Neuronal stem cell (in vitro differentiated cells): ENCODE data around the gene CERS4.

Experiments
- DNase-seq: peaks from one replicate; pipeline ENCODE4 v3.0.0-alpha.2; 2013; ENCODE audit warnings: low spot score
- H2AFZ ChIP-seq: one replicate; pipeline ENCODE4 v1.6.1; 2013; ENCODE audit warnings: mild to moderate bottlenecking, low read length, inconsistent platforms
- H2AK5ac ChIP-seq: 2 replicates; pipeline ENCODE4 v1.6.1; 2013; ENCODE audit warnings: low read depth, mild to moderate bottlenecking, inconsistent platforms, low read length, moderate library complexity, mixed read lengths
- H2BK120ac ChIP-seq: 2 replicates; pipeline ENCODE4 v1.6.1; 2013; ENCODE audit warnings: low read depth, mild to moderate bottlenecking, inconsistent platforms, low read length, moderate library complexity, mixed read lengths
- H2BK12ac ChIP-seq: one replicate; pipeline ENCODE4 v1.6.1; 2013; ENCODE audit warnings: low read length, inconsistent platforms
- H2BK15ac ChIP-seq: 2 replicates; pipeline ENCODE4 v1.6.1; 2013; ENCODE audit warnings: mild to moderate bottlenecking, low read length, inconsistent platforms, mixed read lengths
- H2BK5ac ChIP-seq: one replicate; pipeline ENCODE4 v1.6.1; 2013; ENCODE audit warnings: inconsistent platforms, mild to moderate bottlenecking, low read length, moderate library complexity
- H3K14ac ChIP-seq: one replicate; pipeline ENCODE4 v1.6.1; 2013; ENCODE audit warnings: low read length, inconsistent platforms
- H3K18ac ChIP-seq: 2 replicates; pipeline ENCODE4 v1.6.1; 2013; ENCODE audit warnings: low read length, inconsistent platforms
- H3K23ac ChIP-seq: 2 replicates; pipeline ENCODE4 v1.6.1; 2013; ENCODE audit warnings: low read depth, mild to moderate bottlenecking, mixed read lengths, low read length, inconsistent platforms; ENCODE audit not compliant: poor library complexity
- H3K27ac ChIP-seq: replicated peaks from 3 replicates; pipeline ENCODE4 v1.5.1; 2013; ENCODE audit warnings: low read length, inconsistent platforms
- H3K27me3 ChIP-seq, 3 experiments: 2 replicates each; pipeline ENCODE4 v1.6.1; 2013; ENCODE audit warnings: low read length in 3 of 3, mild to moderate bottlenecking in 2 of 3, inconsistent platforms in 1 of 3, low read depth in 1 of 3, mixed read lengths in 1 of 3, moderate library complexity in 1 of 3; ENCODE audit not compliant: control insufficient read depth in 3 of 3, insufficient read depth in 3 of 3
- H3K36me3 ChIP-seq, 2 donors: replicated peaks in 1 of 2; 2 replicates each; pipeline ENCODE4 v1.6.1; 2013; ENCODE audit warnings: low read length in 2 of 2; ENCODE audit not compliant: control insufficient read depth in 2 of 2, insufficient read depth in 2 of 2
- H3K4ac ChIP-seq: 2 replicates; pipeline ENCODE4 v1.6.1; 2013; ENCODE audit warnings: inconsistent platforms, mild to moderate bottlenecking, low read length, moderate library complexity
- H3K4me1 ChIP-seq, 2 donors: 1 replicate in 1 of 2; 2 replicates in 1 of 2; pipeline ENCODE4 v1.6.1; 2013; ENCODE audit warnings: low read length in 2 of 2, low read depth in 1 of 2; ENCODE audit not compliant: control insufficient read depth in 2 of 2, insufficient read depth in 1 of 2
- H3K4me2 ChIP-seq: one replicate; pipeline ENCODE4 v1.6.1; 2013; ENCODE audit warnings: mild to moderate bottlenecking, low read length, inconsistent platforms; ENCODE audit not compliant: insufficient read depth, poor library complexity, severe bottlenecking
- H3K4me3 ChIP-seq, 2 donors: 2 replicates each; pipeline ENCODE4 v1.5.1; 2013; ENCODE audit warnings: low read length in 2 of 2, mild to moderate bottlenecking in 2 of 2, inconsistent platforms in 1 of 2, moderate library complexity in 1 of 2
- H3K79me1 ChIP-seq: one replicate; pipeline ENCODE4 v1.6.1; 2013; ENCODE audit warnings: low read depth, mild to moderate bottlenecking, inconsistent platforms, low read length, moderate library complexity
- H3K9ac ChIP-seq: one replicate; pipeline ENCODE4 v1.6.1; 2013; ENCODE audit warnings: mild to moderate bottlenecking, low read depth, low read length, inconsistent platforms; ENCODE audit not compliant: poor library complexity
- H3K9me3 ChIP-seq, 2 donors: replicated peaks in 1 of 2; 2 replicates each; pipeline versions ENCODE3 to v1.6.1; 2013; ENCODE audit warnings: low read length in 2 of 2, mild to moderate bottlenecking in 2 of 2, inconsistent platforms in 1 of 2, low read depth in 1 of 2, mixed read lengths in 1 of 2, moderate library complexity in 1 of 2; ENCODE audit not compliant: control insufficient read depth in 2 of 2, insufficient read depth in 1 of 2
- H4K8ac ChIP-seq: one replicate; pipeline ENCODE4 v1.6.1; 2013; ENCODE audit warnings: low read depth, mild to moderate bottlenecking, inconsistent platforms, low read length, moderate library complexity
- H4K91ac ChIP-seq: one replicate; pipeline ENCODE4 v1.6.1; 2013; ENCODE audit warnings: low read length, low read depth, mild to moderate bottlenecking, inconsistent platforms; ENCODE audit not compliant: poor library complexity
- WGBS, 2 donors: extraction: QIAGEN DNeasy Blood & Tissue Kit; methylation state at CpG; one replicate each; pipeline ENCODE4 v1.1.7; 2013; ENCODE audit warnings: missing lambda C conversion rate in 2 of 2, mixed read lengths in 1 of 2; ENCODE audit not compliant: insufficient read length in 2 of 2, insufficient replicate concordance in 1 of 2; ENCODE audit errors: extremely low coverage in 2 of 2; 5-methylcytosine and 5-hydroxymethylcytosine counted together

CERS4 gene

DNA sequence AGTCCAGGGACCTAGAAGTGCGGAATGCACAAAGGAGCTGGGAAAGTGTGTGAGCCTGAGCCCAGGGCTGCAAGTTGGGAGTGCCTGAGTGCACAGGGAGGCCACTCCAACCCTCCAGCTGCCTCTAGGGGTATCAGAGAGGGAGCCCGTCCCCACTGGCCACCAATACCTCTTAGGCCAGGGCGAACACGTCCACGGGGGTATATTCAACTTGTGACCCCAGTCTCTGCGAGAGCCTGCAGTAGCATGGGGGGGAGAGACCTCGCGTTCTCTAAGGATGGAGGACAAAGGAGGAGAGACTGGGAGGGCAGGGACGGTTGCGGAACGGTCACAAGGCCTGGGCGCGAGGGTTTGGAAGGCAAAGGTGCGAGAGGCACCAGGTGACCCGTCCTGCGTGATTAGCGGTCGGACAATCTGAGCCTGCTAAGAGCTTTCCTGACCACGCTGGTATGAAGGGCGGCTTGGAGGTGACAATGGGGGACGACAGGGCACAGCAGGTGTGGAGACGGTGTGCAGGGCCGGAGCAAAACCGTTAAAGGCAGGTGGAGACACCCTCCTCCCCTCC, 98.3 kb downstream of the CERS4 start:
- DNase-seq, result no peak
- H2BK12ac ChIP-seq, result peak overlapping the region; percentile 47
- no CpG with 5 or more reads among the region's 24 CpGs for WGBS, 2 donors

DNA sequence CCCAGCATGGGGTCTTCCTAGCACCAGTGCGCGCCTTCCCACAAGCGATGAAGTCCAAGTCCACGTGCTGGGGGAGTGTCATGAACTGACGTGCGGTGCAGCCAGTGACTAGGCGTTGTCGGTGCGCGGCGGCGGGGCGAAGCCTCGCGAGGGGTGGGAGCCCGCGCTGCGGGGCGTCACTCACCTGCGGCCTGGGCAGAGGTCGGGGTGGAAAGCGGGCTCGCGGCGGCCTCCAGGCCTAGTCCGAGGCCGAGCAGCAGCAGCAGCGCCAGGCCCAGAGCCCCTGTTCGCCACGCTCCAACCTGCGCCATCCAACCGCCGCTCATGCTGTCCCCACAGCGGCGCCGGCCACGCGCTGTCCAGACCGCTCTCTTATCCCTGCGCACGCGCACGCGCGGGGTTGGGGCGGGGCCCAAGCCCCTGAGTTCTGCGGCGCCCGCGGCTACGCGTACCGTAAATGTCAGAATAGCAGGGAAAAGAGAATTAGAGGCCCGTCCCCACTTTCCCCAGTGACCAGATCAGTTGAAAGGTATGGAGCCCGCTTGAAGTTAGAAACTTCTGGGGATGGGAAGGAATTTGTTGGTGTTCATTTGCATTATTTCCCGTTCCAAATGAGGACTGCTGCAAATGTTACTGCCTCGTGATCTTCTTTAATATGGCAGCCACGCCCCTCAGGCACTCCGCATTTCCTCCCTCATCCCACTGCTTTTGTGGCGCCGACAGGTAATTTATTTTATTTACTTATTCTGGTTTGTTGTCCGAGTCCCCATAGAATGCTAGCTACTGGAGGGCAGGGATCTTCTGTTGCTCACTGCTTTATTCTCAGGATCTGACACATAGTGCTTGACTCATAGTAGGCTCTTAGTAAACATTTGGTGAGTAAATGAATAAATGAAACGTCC, 99.0 kb downstream of the CERS4 start, which contains the start of gene CD320:
Gene CD320 (minus strand): TSS at position 394 of the 902 bp plus-strand sequence. CDS start 68 bp downstream, at position 326.
- Histone ChIP-seq H2AFZ (peak within 1 kb of the TSS; percentile 91), H3K4me2 (peak within 1 kb of the TSS; percentile 96), H3K79me1 (peaks cover 11% of the 10 kb centered on the region), H3K9ac (peak within 1 kb of the TSS; percentile 92), H2BK5ac (no peak within 1 kb of the TSS), H3K27ac (no peak within 1 kb of the TSS), H3K36me3 (peaks cover 20 to 43% of the 10 kb centered on the region in 2 donors), H4K8ac (no peak within 1 kb of the TSS), H2BK12ac (peak within 1 kb of the TSS; percentile 47), H2BK120ac (peak within 1 kb of the TSS; percentile 6), H3K23ac (peak within 1 kb of the TSS; percentile 98), H2BK15ac (no peak within 1 kb of the TSS), H3K4me3 (peak within 1 kb of the TSS; percentile 61 to 82), H3K4ac (peak within 1 kb of the TSS; percentile 69), H2AK5ac (peak within 1 kb of the TSS; percentile 48), H3K4me1 (peaks cover 11 to 14% of the 10 kb centered on the region in 2 donors), H3K14ac (peak within 1 kb of the TSS; percentile 96), H3K9me3 (peaks cover 0 to 1% of the 10 kb centered on the region in 2 donors), H3K18ac (peak within 1 kb of the TSS; percentile 97), H3K27me3 (no peaks in the 10 kb centered on the region), H4K91ac (no peak within 1 kb of the TSS)
- peak; percentile 88 for DNase-seq
- WGBS, 2 donors, result no CpG with 5 or more reads among the region's 63 CpGs

More for the DNA sequence above, 98.3 kb downstream of the CERS4 start:
- peak overlapping the region; percentile 69 for H3K4ac ChIP-seq
- H3K4me3 ChIP-seq, result peak overlapping the region; percentile 61 to 82
- no peak overlapping the region for H2BK5ac ChIP-seq
- peak overlapping the region; percentile 96 for H3K14ac ChIP-seq
- peak overlapping the region; percentile 98 for H3K23ac ChIP-seq
- H3K27me3 ChIP-seq, result no peaks in the 10 kb centered on the region
- peak overlapping the region; percentile 6 for H2BK120ac ChIP-seq
- H4K8ac ChIP-seq, result no peak overlapping the region
- H4K91ac ChIP-seq, result no peak overlapping the region
- H2BK15ac ChIP-seq, result no peak overlapping the region
- peaks cover 11% of the 10 kb centered on the region for H3K79me1 ChIP-seq
- peaks cover 11 to 14% of the 10 kb centered on the region in 2 donors for H3K4me1 ChIP-seq
- H3K27ac ChIP-seq, result no peak overlapping the region
- peaks cover 20 to 42% of the 10 kb centered on the region in 2 donors for H3K36me3 ChIP-seq
- peak overlapping the region; percentile 96 for H3K4me2 ChIP-seq
- H3K9me3 ChIP-seq, result peaks cover 0 to 1% of the 10 kb centered on the region in 2 donors
- peak overlapping the region; percentile 48 for H2AK5ac ChIP-seq
- peak overlapping the region; percentile 92 for H3K9ac ChIP-seq
- H2AFZ ChIP-seq, result peak overlapping the region; percentile 91
- peak overlapping the region; percentile 97 for H3K18ac ChIP-seq

DNA sequence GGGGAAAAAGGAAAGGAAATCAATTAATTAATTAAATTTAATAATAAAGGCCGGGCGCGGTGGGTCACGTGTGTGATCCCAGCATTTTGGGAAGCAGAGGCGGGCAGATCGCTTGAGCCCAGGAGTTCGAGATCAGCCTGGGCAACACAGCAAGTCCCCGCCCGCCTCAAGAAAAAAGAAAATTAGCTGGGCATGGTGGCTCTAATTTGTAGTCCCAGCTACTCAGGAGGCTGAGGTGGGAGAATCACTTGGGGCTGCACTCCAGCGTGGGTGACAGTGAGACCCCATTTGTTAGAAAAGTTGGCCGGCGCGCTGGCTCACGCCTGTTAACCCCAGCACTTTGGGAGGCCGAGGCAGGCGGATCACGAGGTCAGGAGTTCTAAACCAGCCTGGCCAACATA, 99.7 kb downstream of the CERS4 start:
- Histone ChIP-seq H3K9me3 (no peaks in the 10 kb centered on the region), H3K27me3 (no peaks in the 10 kb centered on the region), H3K4ac (no peak overlapping the region), H4K8ac (no peak overlapping the region), H3K18ac (no peak overlapping the region), H3K36me3 (peaks cover 22 to 43% of the 10 kb centered on the region in 2 donors), H2BK120ac (no peak overlapping the region), H3K4me1 (peaks cover 11 to 12% of the 10 kb centered on the region in 2 donors), H2BK15ac (no peak overlapping the region), H3K79me1 (peaks cover 8% of the 10 kb centered on the region), H3K9ac (no peak overlapping the region), H2BK5ac (no peak overlapping the region), H3K4me2 (peak overlapping the region; percentile 3), H2BK12ac (no peak overlapping the region), H3K27ac (no peak overlapping the region), H2AFZ (no peak overlapping the region), H3K14ac (no peak overlapping the region), H3K23ac (no peak overlapping the region), H4K91ac (no peak overlapping the region), H2AK5ac (no peak overlapping the region), H3K4me3 (no peak overlapping the region)
- DNase-seq, result no peak
- WGBS, 2 donors, result no CpG with 5 or more reads among the region's 17 CpGs
